Glomerular visceral epithelial cell (primary cell): ENCODE data around the gene NSUN2.
"Not testable (repeated sequence)": the region's sequence is repeated elsewhere in the genome, so short reads cannot be mapped to it uniquely, and the experiment has no call there.

Experiments
- DNase-seq: peaks from one replicate; pipeline ENCODE4 v3.0.0-alpha.2; 2016; ENCODE audit errors: extremely low spot score

Gene NSUN2

DNA sequence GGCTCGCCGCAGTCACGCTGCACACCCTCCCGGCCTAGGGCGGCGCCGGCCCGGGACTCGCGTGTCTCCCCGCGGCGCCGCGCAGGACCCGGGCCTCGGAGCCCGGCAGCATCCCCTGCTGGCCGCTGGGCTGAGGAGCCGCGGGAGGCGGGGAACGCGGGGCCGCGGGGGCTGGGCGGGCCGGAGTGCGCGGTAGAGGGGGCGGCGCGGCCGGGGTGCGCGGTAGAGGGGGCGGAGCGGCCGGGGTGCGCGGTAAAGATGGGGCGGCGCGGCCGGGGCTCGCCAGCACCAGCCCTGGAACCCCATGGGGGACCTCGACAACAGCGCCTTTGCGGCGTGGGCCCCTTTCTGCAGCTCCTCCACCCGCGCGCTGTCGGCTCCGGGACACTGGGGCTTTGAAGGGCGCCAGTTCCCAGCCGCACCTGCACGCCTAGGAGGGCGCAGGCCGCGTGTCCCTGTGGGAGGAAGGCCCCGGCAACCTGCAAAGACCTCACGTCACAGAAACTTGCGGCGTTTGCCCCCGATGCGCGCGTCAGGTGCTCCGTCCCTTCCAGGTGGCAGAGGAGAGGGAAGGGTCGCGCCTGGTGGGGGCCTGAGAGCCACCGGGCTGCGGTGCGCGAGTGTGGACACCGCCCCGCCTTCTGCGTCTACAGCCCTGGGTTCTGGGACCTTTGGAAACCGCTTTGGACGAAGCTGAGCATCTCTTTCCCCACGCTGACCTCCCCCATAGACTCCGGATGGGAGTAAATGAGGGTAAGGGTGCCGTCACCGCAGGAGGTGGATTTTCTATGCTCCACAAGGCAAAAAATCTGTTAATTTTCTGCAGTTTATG is 49.6 kb downstream of the NSUN2 start:
- DNase-seq: peak; percentile 10

DNA sequence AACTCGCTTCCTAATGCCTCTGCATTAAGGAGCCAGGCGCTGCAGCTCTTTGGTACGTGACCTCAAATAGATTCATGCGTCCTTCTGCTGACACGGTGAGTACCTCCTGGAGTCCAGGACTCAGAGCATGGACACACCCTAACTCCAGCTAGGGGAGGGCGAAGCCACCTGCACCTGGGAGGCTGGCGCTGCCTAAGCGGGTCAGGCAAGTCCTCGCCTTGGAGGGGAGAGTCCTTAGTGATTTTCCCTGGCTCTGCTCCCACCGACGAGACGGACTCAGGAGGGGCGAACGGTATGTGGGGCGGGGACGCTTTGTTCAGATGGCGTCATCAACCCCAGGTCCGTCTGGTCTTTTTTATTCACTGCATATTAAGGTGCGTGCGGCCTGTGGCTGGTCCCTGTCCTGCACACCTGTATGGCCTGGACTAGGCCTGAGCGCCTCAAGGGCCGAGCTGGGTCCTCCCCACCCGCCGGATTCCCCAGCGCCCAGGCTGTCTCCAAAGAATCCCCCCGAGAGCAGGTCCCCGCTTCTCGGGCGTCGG is 50.3 kb downstream of the NSUN2 start:
- DNase-seq: no peak

DNA sequence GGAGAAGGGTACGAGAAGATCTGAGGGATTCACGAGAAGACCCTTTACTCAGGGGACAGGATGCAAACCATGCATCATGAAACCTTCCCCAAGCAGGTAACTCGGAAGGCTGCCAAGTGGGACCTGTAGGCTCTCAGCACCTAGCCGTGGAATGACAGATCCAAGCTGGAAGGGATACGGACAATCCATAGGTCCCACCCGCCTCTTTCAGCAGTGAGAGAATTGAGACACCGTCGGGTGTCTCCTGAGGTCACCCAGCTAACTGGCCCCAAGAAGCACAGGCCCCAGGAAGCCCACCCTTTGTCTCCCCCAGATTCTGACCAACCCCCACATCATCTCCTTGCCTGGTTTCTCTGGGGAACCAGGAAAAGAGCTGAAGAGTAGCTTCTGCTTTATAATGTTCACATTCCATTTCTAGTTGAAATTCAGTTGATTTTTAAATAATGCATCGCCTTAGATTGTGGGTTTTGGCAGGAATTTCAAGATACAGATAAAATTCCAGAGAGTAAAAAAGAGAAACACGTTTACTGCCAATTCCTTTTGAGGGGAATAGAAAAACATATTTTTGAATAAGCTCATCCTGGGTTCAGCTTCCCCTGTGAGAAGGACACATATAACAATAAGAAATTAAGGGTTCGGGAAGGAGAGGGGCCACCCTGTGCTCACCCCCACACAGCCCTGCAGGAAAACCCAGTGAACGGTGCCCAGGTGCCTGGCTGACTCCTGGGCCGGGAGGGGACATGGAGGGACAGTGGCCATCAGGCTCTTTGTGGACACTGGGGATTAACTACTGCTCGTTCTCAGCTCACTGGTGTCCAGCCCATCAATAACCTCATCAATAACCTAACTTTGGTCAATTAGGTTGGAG is 51.1 kb downstream of the NSUN2 start:
- DNase-seq: no peak

GRCh38 chr5:6581090-6581489 is 51.8 kb downstream of the NSUN2 start:
- no peak for DNase-seq

GRCh38 chr5:6579535-6579934 is 53.3 kb downstream of the NSUN2 start:
- no peak for DNase-seq

DNA sequence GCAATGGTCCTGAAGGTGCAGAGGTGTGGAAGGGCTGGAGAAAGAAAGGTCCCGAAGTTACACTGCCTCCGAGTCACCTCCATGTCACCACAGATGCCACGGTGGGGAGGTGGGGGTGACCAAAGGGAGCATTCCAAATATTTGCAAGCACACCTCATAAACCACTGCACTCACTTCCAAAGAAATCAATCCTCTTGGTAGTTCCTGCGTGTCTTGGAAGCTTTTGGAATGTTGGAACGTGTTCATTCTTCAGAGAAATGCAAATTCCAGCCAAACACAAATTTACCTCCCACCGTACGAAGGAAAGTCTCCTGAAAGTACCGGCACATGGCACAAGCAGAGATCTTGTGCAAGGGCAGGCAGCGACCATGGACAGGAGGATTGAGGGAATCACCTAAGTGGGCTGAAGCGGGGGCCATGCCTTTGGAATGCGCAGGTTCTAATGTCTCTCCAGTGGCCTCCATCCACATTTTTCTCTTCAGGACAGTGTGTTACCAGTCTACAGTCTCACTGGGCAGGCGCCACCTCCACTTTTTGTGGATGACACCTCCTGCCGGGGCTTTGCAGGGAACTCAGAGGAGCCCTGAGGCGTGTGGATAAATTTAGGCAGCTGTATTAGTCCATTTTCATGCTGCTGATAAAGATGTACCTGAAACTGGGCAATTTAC is 54.0 kb downstream of the NSUN2 start:
- no peak for DNase-seq

GRCh38 chr5:6576861-6577501 is 55.9 kb downstream of the NSUN2 start:
- peak; percentile 44 for DNase-seq

- DNase-seq: no peak
These were observed 58.2 kb downstream of the NSUN2 start for GRCh38 chr5:6574537-6575245.

GRCh38 chr5:6574111-6574510 is 58.7 kb downstream of the NSUN2 start:
- DNase-seq: no peak

- no peak for DNase-seq
These were observed 59.2 kb downstream of the NSUN2 start for GRCh38 chr5:6573651-6574101.

GRCh38 chr5:6572825-6573380 is 59.9 kb downstream of the NSUN2 start:
- no peak for DNase-seq

DNA sequence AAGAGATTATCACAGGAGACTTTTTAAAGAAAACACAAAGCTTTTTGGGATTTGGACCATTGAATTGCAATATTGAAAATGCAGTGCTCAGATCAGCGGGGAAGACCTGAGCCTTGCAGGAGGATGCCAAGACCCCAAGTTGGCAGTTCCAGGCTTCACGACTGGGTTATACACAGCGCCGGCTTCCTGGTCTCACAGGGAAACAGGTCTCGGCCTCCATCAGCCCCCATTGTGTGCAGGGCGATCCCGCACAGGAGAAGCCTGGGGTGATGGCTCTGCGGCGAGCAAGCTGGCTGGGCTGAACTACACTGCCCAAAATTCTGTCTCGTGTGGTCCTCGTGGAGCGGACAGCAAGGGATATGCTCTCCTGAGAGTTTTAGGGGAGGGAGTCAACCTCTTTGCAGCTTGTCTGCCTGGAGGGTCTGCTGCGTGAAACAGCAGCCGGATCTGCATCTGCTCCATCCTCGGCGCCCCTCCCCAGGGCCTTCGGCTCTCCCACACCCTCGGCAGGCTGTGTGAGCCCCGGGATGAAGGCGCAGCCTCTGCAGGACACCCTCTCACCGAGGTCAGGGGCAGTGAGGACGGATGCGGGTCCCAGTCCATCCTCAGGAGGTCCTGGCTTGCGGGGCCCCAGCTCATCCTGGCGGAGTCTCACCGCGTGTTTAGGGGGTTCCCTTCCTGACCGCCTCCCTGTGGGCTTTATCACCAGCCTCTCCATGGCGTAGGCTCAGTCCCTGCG is 60.6 kb downstream of the NSUN2 start:
- no peak for DNase-seq

GRCh38 chr5:6571607-6572006 is 61.2 kb downstream of the NSUN2 start:
- not testable (repeated sequence) for DNase-seq

GRCh38 chr5:6570530-6570929 is 62.3 kb downstream of the NSUN2 start:
- DNase-seq: no peak

GRCh38 chr5:6568889-6569288 is 64.0 kb downstream of the NSUN2 start:
- DNase-seq: no peak

DNA sequence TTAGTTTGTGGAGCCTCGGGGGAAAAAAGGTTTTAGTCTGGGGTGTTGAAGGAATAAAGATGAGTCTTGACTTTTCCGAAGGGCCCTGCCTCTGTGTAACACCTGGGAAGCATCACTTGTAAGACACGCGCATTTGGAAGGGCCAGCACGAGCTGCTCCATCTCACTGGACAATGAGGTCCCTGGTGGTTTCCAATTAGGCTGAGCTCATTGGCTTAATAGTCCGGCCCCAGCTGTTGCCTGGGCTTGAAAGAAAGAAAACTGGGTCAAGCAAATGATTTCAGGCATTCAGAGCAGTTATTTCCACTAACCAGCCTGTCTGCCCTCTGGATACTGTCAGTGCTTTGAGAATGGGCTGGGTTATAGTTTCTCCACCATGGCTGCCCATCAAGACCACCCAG is 64.5 kb downstream of the NSUN2 start:
- no peak for DNase-seq

GRCh38 chr5:6567835-6568234 is 65.0 kb downstream of the NSUN2 start:
- no peak for DNase-seq

- DNase-seq: no peak
These were observed 65.8 kb downstream of the NSUN2 start for GRCh38 chr5:6567068-6567467.

DNA sequence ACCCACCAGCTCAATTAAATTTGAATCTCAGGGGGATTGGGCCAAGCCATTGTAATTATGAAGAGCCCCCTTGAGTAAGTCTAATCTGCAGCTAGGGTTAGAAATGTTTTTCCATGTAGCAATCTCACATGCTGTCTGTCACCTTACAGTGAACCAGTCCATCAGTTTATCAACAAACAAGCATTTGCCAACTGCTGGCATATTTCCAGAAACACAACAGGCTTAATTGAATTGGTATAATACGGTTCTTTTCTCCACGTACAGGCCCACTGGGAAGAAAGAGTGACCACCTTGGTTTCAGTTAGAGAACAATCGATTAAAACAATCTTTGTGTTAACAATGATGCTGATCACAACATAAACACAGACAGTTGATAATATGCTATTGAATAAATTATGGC is 67.4 kb downstream of the NSUN2 start:
- DNase-seq: no peak
